Neural cell (in vitro differentiated cells): Measurements from ENCODE around the gene RXFP3. TPM values are rescaled to one million over a fixed set of nuclear protein-coding genes. Genes with fewer than 3 reads are reported as not detected.

Source experiments
- H2AFZ ChIP-seq: fragments of 200-600, 300-800 bp; sonication (generic), shearing (Covaris generic); 2 replicates; pipeline ENCODE4 v1.6.0; 2014; ENCODE audit warnings: low read depth, mild to moderate bottlenecking, antibody characterized with exemption, low read length, moderate library complexity
- H3F3A ChIP-seq: fragments of 200-600 bp; shearing (Covaris generic); 2 replicates; pipeline ENCODE4 v1.6.1; 2016; ENCODE audit warnings: mild to moderate bottlenecking, moderate library complexity, mixed read lengths, antibody characterized with exemption, low read length; ENCODE audit not compliant: insufficient read depth, poor library complexity, severe bottlenecking
- H3K27ac ChIP-seq: fragments of 200-600, 300-800 bp; sonication (generic), shearing (Covaris generic); 2 replicates; pipeline ENCODE4 v1.5.1; 2014; ENCODE audit warnings: mild to moderate bottlenecking, low read length, moderate library complexity
- H3K27me3 ChIP-seq: fragments of 300-800, 200-600 bp; sonication (generic), shearing (Covaris generic); 2 replicates; pipeline ENCODE4 v1.6.0; 2014; ENCODE audit warnings: mild to moderate bottlenecking, low read depth, low read length, moderate library complexity; ENCODE audit not compliant: insufficient read depth
- H3K36me3 ChIP-seq: fragments of 300-800, 200-600 bp; sonication (generic), shearing (Covaris generic); 2 replicates; pipeline ENCODE4 v1.5.1; 2014; ENCODE audit warnings: mild to moderate bottlenecking, antibody characterized with exemption, low read length, moderate library complexity; ENCODE audit not compliant: insufficient read depth
- H3K4me2 ChIP-seq: fragments of 300-800, 200-600 bp; sonication (generic), shearing (Covaris generic); 2 replicates; pipeline ENCODE4 v1.6.0; 2014; ENCODE audit warnings: mild to moderate bottlenecking, low read length
- H3K4me3 ChIP-seq: fragments of 300-800, 200-600 bp; sonication (generic), shearing (Covaris generic); 2 replicates; pipeline ENCODE4 v1.5.1; 2014; ENCODE audit warnings: mild to moderate bottlenecking, low read length, moderate library complexity
- H3K79me2 ChIP-seq: fragments of 200-600 bp; shearing (Covaris generic); replicated peaks from 2 replicates; pipeline ENCODE4 v1.6.0; 2014; ENCODE audit warnings: mild to moderate bottlenecking, low read length, moderate library complexity; ENCODE audit not compliant: insufficient read depth
- H3K9ac ChIP-seq: fragments of 300-800, 200-600 bp; sonication (generic), shearing (Covaris generic); 2 replicates; pipeline ENCODE4 v1.6.1; 2016; ENCODE audit warnings: mild to moderate bottlenecking, low read length, mixed read lengths
- H3K9me2 ChIP-seq: fragments of 200-600 bp; shearing (Covaris generic); 2 replicates; pipeline ENCODE4 v1.6.1; 2016; ENCODE audit warnings: mild to moderate bottlenecking, low read length, mixed read lengths; ENCODE audit not compliant: insufficient read depth
- H3K9me3 ChIP-seq: fragments of 200-600, 300-800 bp; sonication (generic), shearing (Covaris generic); 2 replicates; pipeline ENCODE4 v1.6.1; 2016; ENCODE audit warnings: mild to moderate bottlenecking, mixed run types, low read length, moderate library complexity, mixed read lengths
- H4K20me1 ChIP-seq: fragments of 200-600 bp; shearing (Covaris generic); 2 replicates; pipeline ENCODE4 v1.6.1; 2016; ENCODE audit warnings: mild to moderate bottlenecking, mixed run types; ENCODE audit not compliant: insufficient read depth
- CTCF ChIP-seq: fragments of 450-650 bp; IDR thresholded peaks from 2 replicates; pipeline ENCODE4 v1.5.1; 2014; ENCODE audit warnings: antibody characterized with exemption, mild to moderate bottlenecking, moderate library complexity; ENCODE audit not compliant: poor library complexity, severe bottlenecking
- EP300 ChIP-seq: fragments of 450-650 bp; conservative IDR thresholded peaks from 2 replicates; pipeline ENCODE4 v1.6.1; 2014; ENCODE audit warnings: antibody characterized with exemption, mild to moderate bottlenecking, moderate library complexity; ENCODE audit not compliant: poor library complexity, severe bottlenecking
- EZH2 ChIP-seq: fragments of 200-600, 300-800 bp; shearing (Covaris generic), sonication (generic); IDR thresholded peaks from 2 replicates; pipeline ENCODE4 v1.6.1; 2014; ENCODE audit warnings: antibody characterized with exemption, low read length, borderline replicate concordance, mild to moderate bottlenecking; ENCODE audit not compliant: insufficient read depth, poor library complexity, severe bottlenecking
- MXI1 ChIP-seq: fragments of 450-650 bp; conservative IDR thresholded peaks from 2 replicates; pipeline ENCODE4 v1.6.1; 2014; ENCODE audit warnings: antibody characterized with exemption, mild to moderate bottlenecking; ENCODE audit not compliant: poor library complexity, severe bottlenecking
- POLR2AphosphoS5 ChIP-seq: IDR thresholded peaks from 2 replicates; pipeline ENCODE4 v1.6.1; 2012
- RAD21 ChIP-seq: fragments of 450-650 bp; conservative IDR thresholded peaks from 2 replicates; pipeline ENCODE4 v1.6.1; 2014; ENCODE audit warnings: antibody characterized with exemption, mild to moderate bottlenecking, moderate library complexity
- REST ChIP-seq: IDR thresholded peaks from 2 replicates; pipeline ENCODE4 v1.6.1; 2012; ENCODE audit warnings: borderline replicate concordance
- SMC3 ChIP-seq: fragments of 450-650 bp; conservative IDR thresholded peaks from 2 replicates; pipeline ENCODE4 v1.6.1; 2014; ENCODE audit warnings: antibody characterized with exemption, mild to moderate bottlenecking, moderate library complexity; ENCODE audit not compliant: poor library complexity
- TAF1 ChIP-seq: IDR thresholded peaks from 2 replicates; pipeline ENCODE4 v1.6.1; 2012; ENCODE audit warnings: low read depth
- polyA plus RNA-seq: library from polyadenylated mRNA; depleted of rRNA; stranded (reverse); fragments of >200 nt; gene quantifications from 2 replicates; pipeline ENCODE4 v1.2.3, GENCODE V29; 2014

RXFP3 gene
- polyA plus RNA-seq, 1 donor from 2014 or later: not detected

GRCh38 chr5:33933723-33934169, 2.4 kb upstream of the RXFP3 start:
- H4K20me1 ChIP-seq: no peaks in the 10 kb centered on the region
- peaks cover 23% of the 10 kb centered on the region for H3K27me3 ChIP-seq
- H3K9ac ChIP-seq: no peak overlapping the region
- H3K4me2 ChIP-seq: no peak overlapping the region
- no peak for TF ChIP-seq EZH2
- no peak overlapping the region for H2AFZ ChIP-seq
- no peaks in the 10 kb centered on the region for H3F3A ChIP-seq
- H3K4me3 ChIP-seq: no peak overlapping the region
- no peaks in the 10 kb centered on the region for H3K9me2 ChIP-seq
- H3K27ac ChIP-seq: no peak overlapping the region
- no peaks in the 10 kb centered on the region for H3K79me2 ChIP-seq
- H3K9me3 ChIP-seq: no peaks in the 10 kb centered on the region
- H3K36me3 ChIP-seq: no peaks in the 10 kb centered on the region

- H3K27me3 ChIP-seq: peaks cover 23% of the 10 kb centered on the region
Measured at GRCh38 chr5:33934176-33934575, 2.0 kb upstream of the RXFP3 start.

GRCh38 chr5:33936004-33936380, 194 bp upstream of the RXFP3 start:
- peaks cover 23% of the 10 kb centered on the region for H3K27me3 ChIP-seq
- H2AFZ ChIP-seq: no peak overlapping the region
- no peaks in the 10 kb centered on the region for H3K79me2 ChIP-seq
- no peaks in the 10 kb centered on the region for H3F3A ChIP-seq
- H3K9ac ChIP-seq: peak overlapping the region; percentile 35
- H3K36me3 ChIP-seq: no peaks in the 10 kb centered on the region
- no peak overlapping the region for H3K27ac ChIP-seq
- H3K9me3 ChIP-seq: no peaks in the 10 kb centered on the region
- H3K9me2 ChIP-seq: no peaks in the 10 kb centered on the region
- H3K4me3 ChIP-seq: peak overlapping the region; percentile 67
- H3K4me2 ChIP-seq: peak overlapping the region; percentile 46
- peak; percentile 70 for TF ChIP-seq CTCF
- peak; percentile 60 for TF ChIP-seq REST
- peak; percentile 12 for TF ChIP-seq RAD21
- TF ChIP-seq MXI1: no peak
- TF ChIP-seq EP300: no peak
- peak; percentile 38 for TF ChIP-seq SMC3
- no peak for TF ChIP-seq POLR2AphosphoS5
- no peaks in the 10 kb centered on the region for H4K20me1 ChIP-seq

More at GRCh38 chr5:33934176-33934575, 2.0 kb upstream of the RXFP3 start:
- Histone ChIP-seq H4K20me1 (no peaks in the 10 kb centered on the region), H3K4me3 (no peak overlapping the region), H3K79me2 (no peaks in the 10 kb centered on the region), H3K4me2 (no peak overlapping the region), H3K27ac (no peak overlapping the region), H3K36me3 (no peaks in the 10 kb centered on the region), H2AFZ (no peak overlapping the region), H3K9ac (no peak overlapping the region), H3K9me3 (no peaks in the 10 kb centered on the region), H3K9me2 (no peaks in the 10 kb centered on the region), H3F3A (no peaks in the 10 kb centered on the region)
- TF ChIP-seq POLR2AphosphoS5 (no peak), TAF1 (no peak), RAD21 (no peak), EP300 (no peak), SMC3 (no peak)
